GM19239 (cell line): ENCODE results near the gene NUDT15.
"Not testable (repeated sequence)": the region's sequence is repeated elsewhere in the genome, so short reads cannot be mapped to it uniquely, and the experiment has no call there.

Source experiments
- DNase-seq: peaks from one replicate; pipeline ENCODE4 v3.0.0; 2011; ENCODE audit warnings: low spot score; ENCODE audit not compliant: insufficient read length
- FAIRE-seq: peaks from 2 replicates; lab custom pipeline; 2011; peaks lifted over from hg19 to GRCh38; lab: Jason Lieb, UNC

NUDT15 gene

GRCh38 chr13:48040896-48041295 is 3.4 kb downstream of the NUDT15 start:
- FAIRE-seq (no peak), DNase-seq (no peak)

GRCh38 chr13:48042894-48043293 is 5.4 kb downstream of the NUDT15 start:
- FAIRE-seq (no peak), DNase-seq (no peak)

GRCh38 chr13:48043789-48044503 is 6.4 kb downstream of the NUDT15 start:
- DNase-seq (no peak), FAIRE-seq (no peak)

GRCh38 chr13:48050550-48050949 is 13.0 kb downstream of the NUDT15 start:
- DNase-seq (no peak), FAIRE-seq (no peak)

GRCh38 chr13:48054601-48055000 is 17.1 kb downstream of the NUDT15 start:
- DNase-seq (no peak), FAIRE-seq (no peak)

GRCh38 chr13:48055712-48056111 is 18.2 kb downstream of the NUDT15 start:
- no peak for FAIRE-seq
- DNase-seq: no peak

- not testable (repeated sequence) for FAIRE-seq
Observed at GRCh38 chr13:48058536-48058935, 21.0 kb downstream of the NUDT15 start.

GRCh38 chr13:48059951-48060350 is 22.4 kb downstream of the NUDT15 start:
- not testable (repeated sequence) for FAIRE-seq, DNase-seq

More at GRCh38 chr13:48058536-48058935, 21.0 kb downstream of the NUDT15 start:
- DNase-seq: not testable (repeated sequence)

- DNase-seq (no peak), FAIRE-seq (no peak)
Observed at GRCh38 chr13:48066310-48066989, 28.9 kb downstream of the NUDT15 start.

- DNase-seq: no peak
- no peak for FAIRE-seq
Observed at GRCh38 chr13:48068036-48068435, 30.5 kb downstream of the NUDT15 start.

- DNase-seq (no peak), FAIRE-seq (no peak)
Observed at GRCh38 chr13:48068952-48069351, 31.4 kb downstream of the NUDT15 start.

GRCh38 chr13:48069573-48069972 is 32.0 kb downstream of the NUDT15 start:
- peak; percentile 71 for FAIRE-seq

GRCh38 chr13:48070942-48071341 is 33.4 kb downstream of the NUDT15 start:
- DNase-seq (no peak), FAIRE-seq (no peak)

More at GRCh38 chr13:48069573-48069972, 32.0 kb downstream of the NUDT15 start:
- no peak for DNase-seq

- no peak for FAIRE-seq
Observed at GRCh38 chr13:48072304-48072703, 34.8 kb downstream of the NUDT15 start.

GRCh38 chr13:48072787-48073186 is 35.3 kb downstream of the NUDT15 start:
- no peak for FAIRE-seq
- DNase-seq: no peak

More at GRCh38 chr13:48072304-48072703, 34.8 kb downstream of the NUDT15 start:
- DNase-seq: no peak

- no peak for FAIRE-seq
- DNase-seq: no peak
Observed at GRCh38 chr13:48074006-48074405, 36.5 kb downstream of the NUDT15 start.

- FAIRE-seq (peak; percentile 94), DNase-seq (peak; percentile 53)
Observed at GRCh38 chr13:48078251-48078656, 40.7 kb downstream of the NUDT15 start.

- FAIRE-seq: no peak
Observed at GRCh38 chr13:48081739-48082138, 44.2 kb downstream of the NUDT15 start.

GRCh38 chr13:48086272-48086671 is 48.7 kb downstream of the NUDT15 start:
- FAIRE-seq (peak; percentile 67), DNase-seq (no peak)

More at GRCh38 chr13:48081739-48082138, 44.2 kb downstream of the NUDT15 start:
- DNase-seq: no peak

GRCh38 chr13:48093588-48093987 is 56.1 kb downstream of the NUDT15 start:
- no peak for DNase-seq
- FAIRE-seq: no peak

- FAIRE-seq: peak; percentile 52
Observed at GRCh38 chr13:48094404-48094780, 56.9 kb downstream of the NUDT15 start.

More at GRCh38 chr13:48094404-48094780, 56.9 kb downstream of the NUDT15 start:
- peak; percentile 1 for DNase-seq
